HG03558 (cell line): Measurements from ENCODE around the gene SLC44A5.
A peak's percentile ranks its signal among the peaks of the same experiment; 100 is the strongest.
"Not testable (repeated sequence)": the region's sequence is repeated elsewhere in the genome, so short reads cannot be mapped to it uniquely, and the experiment has no call there.

Experiments
- ATAC-seq: cut with Tn5 transposase; IDR thresholded peaks from one replicate; pipeline ENCODE4 v1.9.1; 2021; ENCODE audit warnings: moderate number of reproducible peaks; ENCODE audit not compliant: unreplicated experiment; ENCODE audit errors: extremely low read depth

SLC44A5 gene

DNA sequence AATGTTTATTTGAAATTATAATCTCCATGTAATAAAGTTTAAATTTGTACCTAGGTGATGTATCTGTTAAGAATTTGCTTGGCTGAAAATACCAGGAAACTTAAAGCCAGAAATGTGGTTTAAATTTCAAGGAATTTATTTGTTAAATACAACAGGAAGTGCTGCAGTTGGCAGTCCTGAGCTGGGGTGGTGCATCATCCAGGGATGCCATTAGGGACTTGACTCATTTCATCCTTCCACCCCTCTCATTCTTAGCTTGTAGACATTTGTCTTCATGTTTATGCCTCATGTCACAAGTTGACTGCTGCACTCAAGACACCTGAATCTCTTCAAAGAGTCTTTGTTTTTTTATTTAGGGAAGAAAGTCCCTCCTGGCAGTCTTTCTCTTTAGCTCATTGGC is 300.8 kb downstream of the SLC44A5 start:
- ATAC-seq, result no peak

DNA sequence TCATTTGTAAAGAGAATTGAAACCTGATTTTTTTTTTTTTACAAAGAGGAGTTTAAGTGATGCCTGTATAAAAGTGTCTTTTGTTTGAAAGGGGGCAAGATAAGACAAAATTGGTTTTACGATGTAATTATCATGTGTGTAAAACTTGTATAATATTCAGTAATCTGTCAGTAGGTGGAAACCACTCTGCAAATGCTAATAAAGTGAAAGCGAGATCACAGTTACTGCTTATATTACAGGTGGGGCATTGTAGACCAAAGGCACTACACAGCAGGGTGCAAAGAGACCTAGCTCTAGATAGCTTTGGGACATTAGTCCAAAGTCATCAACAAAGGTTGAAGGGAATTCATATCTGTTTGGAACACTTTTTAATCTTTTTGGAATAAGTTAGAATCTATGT is 302.5 kb downstream of the SLC44A5 start:
- no peak for ATAC-seq

DNA sequence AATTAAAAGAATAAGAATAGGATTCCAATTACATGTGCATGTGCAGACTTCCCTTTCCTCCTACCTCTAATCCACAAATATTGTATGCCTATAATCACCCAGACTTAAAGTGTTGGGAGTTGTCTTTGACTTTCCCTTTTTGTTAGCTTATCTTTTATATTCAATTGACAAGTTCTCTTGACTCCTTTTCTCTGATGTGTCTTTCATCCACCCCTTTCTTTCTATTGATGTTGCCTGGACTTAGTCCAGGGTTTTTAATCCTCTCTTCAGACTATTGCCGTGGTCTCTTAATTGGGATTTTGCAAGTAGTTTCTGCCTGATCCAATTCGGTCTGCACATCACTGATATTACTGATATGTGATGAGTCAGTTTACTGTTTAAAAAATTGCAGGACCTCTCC is 305.9 kb downstream of the SLC44A5 start:
- ATAC-seq, result no peak

DNA sequence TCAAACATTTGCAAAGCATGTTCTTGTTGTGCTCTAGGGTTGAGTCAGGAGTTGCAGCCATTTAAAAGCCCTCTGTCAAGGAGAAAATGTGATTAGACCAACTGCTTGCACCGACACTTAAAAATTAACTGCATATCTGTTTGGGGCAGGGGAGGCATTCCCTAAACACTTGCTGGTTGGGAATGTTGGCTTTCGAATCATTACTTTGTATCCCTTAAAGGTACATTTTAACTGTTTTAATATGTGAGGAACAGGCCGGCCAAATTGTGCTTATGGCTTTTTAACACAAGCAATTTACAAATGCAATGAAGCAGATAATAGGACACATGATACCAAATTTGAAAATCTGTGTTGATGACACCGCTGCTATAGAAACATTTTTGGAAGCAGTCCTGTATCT is 317.6 kb downstream of the SLC44A5 start:
- no peak for ATAC-seq

DNA sequence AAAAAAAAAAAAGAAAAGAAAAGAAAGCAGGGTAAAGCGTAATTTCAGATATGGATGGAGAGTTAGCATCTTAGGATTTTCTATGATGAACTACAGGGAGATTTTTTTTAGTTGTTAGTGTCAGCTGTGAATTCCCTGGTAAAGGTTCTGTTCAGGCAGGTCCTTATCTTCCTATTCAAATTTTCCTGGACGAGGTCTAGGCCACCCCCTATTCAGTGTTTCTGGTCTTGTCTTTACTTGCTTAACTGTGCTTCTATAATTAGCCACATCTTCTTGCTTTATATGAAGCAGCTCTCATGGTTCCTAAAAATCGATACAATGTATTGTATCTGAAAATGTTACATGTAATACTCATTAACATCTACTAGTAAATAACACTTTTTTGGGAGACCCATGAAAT is 318.9 kb downstream of the SLC44A5 start:
- no peak for ATAC-seq

DNA sequence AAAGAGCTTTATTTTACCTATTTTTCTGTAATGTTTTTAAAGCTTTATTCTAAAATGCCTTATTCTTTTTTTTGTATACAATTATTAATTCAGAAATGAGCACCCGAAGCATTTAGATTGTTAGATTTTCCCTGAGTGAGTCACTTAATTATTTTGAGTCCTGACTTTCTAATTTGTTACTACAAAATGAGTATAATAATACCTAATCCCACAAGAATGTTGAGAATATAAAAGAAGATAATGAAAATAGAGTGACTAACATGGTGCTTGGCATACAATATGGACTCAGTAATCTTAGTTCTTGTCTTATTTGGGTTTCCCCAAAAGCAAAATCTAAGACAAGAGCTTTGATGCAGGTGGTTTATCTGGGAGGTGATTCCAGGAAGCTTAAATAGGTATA is 334.5 kb downstream of the SLC44A5 start:
- no peak for ATAC-seq

DNA sequence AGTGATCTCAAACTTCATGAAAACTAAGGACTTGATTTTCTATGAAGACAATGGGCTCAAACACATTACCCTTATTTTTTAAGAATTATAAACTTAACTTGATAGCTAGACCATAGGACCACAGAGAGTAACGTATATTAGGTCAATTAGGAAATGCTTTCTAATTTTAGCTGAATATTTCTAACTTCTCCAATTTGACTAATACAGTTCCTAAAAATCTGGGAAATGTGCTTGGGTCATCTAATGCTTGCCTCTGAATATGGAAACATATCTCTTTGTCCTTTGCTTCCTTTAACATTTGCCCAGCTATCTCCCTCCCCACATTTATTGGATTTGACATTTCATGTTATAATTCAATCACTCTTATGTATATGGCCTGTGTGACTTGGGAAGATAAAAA is 335.3 kb downstream of the SLC44A5 start:
- no peak for ATAC-seq

DNA sequence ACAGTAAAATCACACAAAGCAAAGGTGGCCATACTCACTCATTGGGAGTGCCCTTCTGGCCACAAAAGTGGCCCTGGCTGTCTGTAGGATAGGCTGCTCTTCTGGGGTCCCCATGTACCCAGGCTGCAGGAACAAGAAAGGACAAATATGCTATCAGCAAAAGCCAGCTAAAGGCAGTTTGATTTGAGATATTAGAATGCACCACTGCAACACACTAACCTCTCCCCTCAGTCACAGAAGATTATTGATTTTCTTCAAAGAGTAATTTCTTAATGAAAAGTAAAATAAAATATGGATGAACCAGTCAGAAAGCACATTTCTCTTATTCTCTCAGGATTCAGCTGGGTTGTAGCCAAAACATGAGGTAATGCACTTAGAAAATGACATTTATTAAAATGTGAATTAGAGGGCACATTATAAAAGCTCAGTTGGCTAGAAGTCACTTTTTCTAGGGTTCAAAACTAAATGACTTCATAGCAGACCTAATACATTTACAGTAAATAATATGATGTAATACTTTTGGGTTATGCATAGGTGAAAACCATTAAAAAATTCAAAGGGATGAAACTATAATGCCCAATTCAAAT is 335.9 kb downstream of the SLC44A5 start:
- ATAC-seq, result no peak

DNA sequence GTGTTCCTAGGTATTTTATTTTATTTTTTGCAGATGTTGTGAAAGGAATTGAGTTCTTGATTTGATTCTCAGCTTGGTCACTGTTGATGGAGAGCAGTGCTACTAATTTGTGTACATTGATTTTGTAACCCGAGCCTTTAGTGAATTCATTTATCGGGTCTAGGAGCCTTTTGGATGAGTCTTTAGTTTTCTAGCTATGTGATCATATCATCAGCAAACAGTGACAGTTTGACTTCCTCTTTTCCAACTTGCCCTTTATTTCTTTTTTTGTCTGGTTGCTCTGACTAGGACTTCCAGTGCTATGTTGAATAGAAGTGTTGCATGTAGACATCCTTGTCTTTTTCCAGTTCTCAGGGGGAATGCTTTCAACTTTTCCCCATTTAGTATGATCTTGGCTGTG is 337.8 kb downstream of the SLC44A5 start:
- ATAC-seq, result no peak

DNA sequence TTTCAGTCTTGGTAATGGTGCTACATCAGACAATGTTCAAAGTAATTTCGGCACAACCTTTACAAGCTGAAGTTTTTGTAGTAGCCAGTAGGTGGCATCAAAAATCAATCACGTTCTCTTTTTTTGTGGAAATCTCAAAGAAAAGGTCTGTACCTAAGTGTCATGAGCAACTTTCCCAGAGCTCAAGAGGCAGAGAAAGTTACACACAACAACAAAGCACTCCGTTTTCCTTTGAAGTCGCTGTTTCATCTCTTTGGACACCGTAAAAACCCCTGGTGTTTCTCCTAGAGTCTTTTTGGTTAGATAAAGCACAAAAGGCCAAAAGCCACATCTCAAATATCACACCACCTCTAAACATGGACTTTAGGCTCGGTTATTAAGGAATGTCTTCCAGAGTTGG is 345.1 kb downstream of the SLC44A5 start:
- peak; percentile 77 for ATAC-seq

DNA sequence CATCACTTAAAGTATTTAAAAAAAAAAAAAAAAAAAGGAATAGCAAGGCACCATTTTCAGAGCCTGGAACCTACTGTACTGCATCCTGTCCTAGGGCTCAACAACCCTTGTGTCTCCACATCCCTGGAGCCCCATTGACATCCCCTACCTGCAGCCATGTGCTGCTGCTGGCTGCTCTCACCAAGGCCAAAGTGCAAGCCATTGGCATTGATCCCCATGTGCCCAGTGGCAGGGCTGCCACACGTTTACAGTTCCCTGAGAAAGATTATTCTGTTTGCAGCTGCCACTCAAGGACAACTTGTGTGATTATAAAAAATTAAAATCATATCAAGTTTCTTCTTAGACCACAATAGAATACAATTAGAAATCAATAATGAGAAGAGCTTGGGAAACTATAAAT is 346.8 kb downstream of the SLC44A5 start:
- ATAC-seq, result no peak

DNA sequence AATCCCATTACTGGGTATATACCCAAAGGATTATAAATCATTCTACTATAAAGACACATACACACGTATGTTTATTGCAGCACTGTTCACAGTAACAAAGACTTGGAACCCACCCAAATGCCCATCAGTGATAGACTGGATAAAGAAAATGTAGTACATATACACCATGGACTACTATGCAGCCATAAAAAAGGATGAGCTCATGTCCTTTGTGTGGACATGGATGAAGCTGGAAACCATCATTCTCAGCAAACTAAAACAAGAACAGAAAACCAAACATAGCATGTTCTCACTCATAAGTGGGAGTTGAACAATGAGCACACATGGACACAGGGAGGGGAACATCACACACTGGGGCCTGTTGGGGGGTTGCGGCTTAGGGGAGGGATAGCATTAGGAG is 347.3 kb downstream of the SLC44A5 start:
- ATAC-seq, result not testable (repeated sequence)

DNA sequence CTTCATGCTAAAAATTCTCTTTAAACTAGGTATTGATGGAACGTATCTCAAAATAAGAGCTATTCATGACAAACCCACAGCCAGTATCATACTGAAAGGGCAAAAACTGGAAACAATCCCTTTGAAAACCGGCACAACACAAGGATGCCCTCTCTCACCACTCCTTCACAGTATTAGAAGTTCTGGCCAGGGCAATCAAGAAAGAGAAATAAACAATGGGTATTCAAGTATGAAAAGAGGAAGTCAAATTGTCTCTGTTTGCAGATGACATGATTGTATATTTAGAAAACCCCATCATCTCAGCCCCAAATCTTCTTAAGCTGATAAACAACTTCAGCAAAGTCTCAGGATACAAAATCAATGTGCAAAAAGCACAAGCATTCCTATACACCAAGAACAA is 349.0 kb downstream of the SLC44A5 start:
- ATAC-seq, result not testable (repeated sequence)

DNA sequence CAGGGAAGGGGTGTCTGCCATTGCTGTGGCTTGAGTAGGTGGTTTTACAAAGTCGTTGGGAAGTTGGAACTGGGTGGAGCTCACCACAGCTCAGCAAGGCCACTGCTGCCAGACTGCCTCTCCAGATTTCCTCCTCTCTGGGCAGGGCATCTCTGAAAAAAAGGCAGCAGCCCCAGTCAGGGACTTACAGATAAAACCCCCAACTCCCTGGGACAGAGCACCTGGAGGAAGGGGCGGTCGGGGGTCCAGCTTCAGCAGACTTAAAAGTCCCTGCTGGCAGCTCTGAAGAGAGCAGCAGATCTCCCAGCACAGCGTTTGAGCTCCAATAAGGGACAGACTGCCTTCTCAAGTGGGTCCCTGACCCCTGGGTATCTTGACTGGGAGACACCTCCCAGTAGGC is 352.6 kb downstream of the SLC44A5 start:
- no peak for ATAC-seq

DNA sequence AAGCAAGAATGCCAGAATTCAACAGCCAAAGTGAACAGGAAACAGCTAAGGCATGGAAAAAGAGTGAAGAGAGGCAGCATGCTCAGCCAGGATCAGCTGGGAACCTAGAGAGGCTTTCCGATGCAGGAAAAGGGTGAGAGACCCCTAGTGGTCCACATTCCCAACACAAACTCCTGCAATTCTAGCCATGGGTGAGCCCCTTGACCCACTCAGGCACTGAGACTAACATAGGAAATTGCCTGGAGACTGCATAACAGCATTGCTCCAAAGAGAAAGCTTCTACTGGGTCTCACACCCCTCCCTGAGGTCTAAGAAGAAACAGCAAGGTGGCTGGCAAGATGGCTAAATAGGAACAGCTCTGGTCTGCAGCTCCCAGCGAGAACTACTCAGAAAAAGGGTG is 353.5 kb downstream of the SLC44A5 start:
- ATAC-seq, result no peak

DNA sequence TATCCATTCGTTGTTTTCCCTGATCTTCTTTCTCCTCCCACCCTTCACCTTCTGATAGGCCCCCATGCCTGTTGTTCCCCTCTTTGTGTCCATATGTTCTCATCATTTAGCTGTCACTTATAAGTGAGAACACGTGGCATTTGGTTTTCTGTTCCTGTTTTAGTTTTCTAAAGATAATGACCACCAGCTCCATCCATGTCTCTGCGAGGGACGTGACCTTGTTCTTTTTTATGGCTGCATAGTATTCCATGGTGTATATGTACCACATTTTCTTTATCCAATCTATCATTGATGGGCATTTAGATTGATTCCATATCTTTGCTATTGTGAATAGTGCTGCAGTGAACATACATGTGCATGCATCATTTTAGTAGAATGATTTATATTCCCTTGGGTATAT is 360.8 kb downstream of the SLC44A5 start:
- not testable (repeated sequence) for ATAC-seq

DNA sequence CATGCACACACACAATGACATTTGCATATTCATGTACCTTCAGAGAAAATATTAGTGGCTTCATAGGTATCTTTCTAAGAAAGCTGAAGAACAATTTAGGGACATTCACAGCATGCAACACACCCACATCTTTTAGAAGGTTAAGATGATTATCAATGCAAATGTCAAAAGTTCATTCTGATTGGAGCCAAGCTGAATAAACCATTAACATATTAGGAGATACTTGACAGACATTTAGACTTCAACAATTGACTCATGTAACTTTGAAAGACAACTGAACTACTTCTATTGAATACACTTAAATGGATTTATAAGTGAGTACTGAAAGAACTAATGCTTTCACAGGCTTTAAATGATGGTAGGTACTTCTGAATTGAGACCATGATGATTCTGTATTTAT is 365.7 kb downstream of the SLC44A5 start:
- no peak for ATAC-seq

DNA sequence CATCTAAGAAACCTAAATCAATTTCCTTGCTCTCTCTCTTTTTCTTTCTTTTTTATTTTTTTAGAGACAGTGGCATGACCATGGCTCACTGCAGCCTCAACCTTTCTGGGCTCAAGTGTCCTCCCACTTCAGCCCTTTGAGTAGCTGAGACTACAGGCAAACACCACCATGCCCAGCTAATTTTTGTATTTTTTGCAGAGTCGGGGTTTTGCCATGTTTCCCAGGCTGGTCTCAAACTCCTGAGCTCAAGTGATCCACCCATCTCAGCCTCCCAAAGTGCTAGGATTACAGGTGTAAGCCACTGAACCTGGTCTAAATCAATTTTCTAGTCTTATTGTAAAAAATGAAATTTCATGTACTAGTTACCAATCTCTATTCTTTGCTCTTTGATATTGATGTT is 367.8 kb downstream of the SLC44A5 start:
- no peak for ATAC-seq

DNA sequence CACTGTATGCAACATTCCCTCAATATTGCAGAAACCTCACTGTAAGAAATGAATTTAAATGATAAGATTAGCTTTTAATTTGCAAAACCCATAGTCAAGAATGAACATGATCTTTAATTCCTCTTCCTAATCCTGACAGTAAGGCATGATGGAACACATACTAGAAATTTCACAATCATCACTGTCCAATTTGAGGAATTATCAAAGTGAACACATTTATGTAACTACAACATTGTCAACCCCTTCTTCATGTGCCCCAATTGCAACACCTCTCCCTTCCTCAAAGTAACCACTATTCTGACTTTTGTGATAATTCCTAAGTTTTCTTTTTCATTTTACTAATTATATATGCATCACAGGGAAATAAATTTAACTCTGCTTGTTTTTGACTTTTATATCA is 373.6 kb downstream of the SLC44A5 start:
- no peak for ATAC-seq

DNA sequence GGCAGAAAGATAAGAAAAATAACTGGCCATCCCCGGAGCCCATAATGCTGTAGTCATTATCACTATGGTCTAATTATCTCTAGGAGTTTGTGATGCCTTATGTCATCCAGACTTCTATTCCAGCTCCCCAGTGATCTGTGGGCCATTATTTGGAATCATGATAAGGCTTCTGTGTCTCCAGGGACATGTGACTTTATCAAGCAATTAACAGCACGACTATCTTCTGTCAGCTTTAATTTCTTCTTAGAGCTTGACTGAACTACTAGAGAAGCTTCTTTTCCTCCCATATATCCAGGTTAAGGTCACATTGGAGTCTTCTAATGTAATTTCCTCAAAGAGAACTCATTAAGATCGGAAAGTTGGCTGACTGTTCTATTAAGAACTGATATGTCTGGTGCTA is 376.4 kb downstream of the SLC44A5 start:
- ATAC-seq, result no peak

DNA sequence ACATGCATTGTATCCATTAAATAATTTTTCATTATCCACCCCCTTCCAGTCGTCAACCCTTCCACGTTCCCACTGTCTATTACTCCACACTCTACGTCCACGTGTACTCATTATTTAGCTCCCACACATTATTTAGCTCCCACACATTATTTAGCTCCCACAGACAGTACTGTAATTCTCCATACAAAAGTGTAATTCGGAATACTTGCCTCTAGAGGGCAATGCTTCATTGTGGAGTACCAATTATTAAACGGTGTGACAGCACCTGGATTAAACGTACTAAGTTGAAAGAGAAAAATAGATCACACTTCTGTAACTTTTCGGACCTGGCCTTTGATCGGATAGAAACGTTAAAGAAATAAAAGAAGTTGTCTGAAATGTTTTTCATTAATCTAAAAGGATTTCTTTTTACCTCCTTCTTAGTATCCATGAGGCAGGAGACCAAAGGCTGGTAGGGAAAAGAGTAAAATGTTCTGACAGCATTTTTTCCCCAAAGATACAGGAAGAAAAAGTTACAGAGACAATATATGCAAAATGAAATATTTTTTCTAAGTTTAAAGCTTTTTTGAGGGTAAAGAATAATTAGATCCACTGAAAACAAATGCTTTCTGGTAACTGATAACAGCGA is 377.5 kb downstream of the SLC44A5 start:
- peak; percentile 89 for ATAC-seq

DNA sequence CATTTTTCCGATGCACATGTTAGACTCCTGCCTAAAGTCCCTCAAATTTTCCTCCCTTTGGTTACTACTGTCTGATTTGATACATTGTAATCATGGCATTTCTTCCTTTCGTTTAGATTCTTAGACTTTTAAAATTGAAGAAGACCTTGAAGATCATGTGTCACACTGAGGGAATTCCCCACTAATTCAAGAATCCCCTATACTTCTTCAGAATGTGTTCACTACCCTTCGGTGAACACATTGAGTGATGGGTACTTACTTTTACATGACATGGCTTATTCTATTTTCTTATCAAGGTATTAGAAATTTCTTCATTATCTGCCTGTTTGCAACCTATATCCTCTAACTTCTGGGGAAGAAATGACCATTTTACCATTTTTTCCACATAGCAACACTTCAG is 390.8 kb downstream of the SLC44A5 start:
- ATAC-seq, result no peak

DNA sequence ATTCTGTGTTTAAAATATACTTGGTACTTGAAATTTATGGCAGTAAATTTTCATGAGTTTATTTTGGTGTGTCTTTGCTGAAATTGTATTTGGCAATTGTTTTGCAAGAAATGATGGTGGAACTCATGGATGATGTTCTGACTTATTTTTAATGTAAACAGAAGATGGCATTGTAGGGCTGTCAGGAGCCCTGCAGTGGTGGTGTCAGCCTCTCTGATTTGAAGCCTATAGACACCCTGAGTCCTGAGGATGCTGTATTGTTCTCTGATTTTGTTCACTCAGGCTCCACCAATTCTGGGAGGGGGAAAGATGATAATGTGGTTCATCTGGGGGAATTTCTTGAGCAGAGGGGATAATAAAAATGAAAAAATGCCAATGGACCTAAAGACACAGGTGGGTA is 396.9 kb downstream of the SLC44A5 start:
- no peak for ATAC-seq
